ENCODE data around the gene SLC37A1. TPM values are rescaled to one million over a fixed set of nuclear protein-coding genes. Genes with fewer than 3 reads are reported as not detected.
A peak's percentile ranks its signal among the peaks of the same experiment; 100 is the strongest.

The SLC37A1 gene
- total and polyA plus RNA-seq, 10 donors: 6.9 to 31.4 (median 23.2) TPM

GRCh38 chr21:42568866-42569731 lies 55.4 kb downstream of the SLC37A1 start:
- TF ChIP-seq POLR2A (IDR thresholded peaks at IDR 0.05): no peak
- TF ChIP-seq CTCF (IDR thresholded peaks at IDR 0.05 in 8 of 11, conservative IDR thresholded peaks at IDR 0.05 in 3 of 11): no peak
- TF ChIP-seq POLR2AphosphoS5 (IDR thresholded peaks at IDR 0.05): no peak
- WGBS, 5 donors: 90 to 95% (median 93%) methylated on average over 30 to 35 of the region's 35 CpGs
- Histone ChIP-seq H3K27me3 (replicated peaks in 1 of 7) (no peaks in the 10 kb centered on the region), H3K4me3 (no peak overlapping the region), H3K27ac (peak overlapping the region in 2 of 8 donors; percentile 13 to 54), H3K9me3 (no peaks in the 10 kb centered on the region), H3K4me1 (no peaks in the 10 kb centered on the region), H3K36me3 (peaks cover 0 to 97% (median 72%) of the 10 kb centered on the region in 6 donors)
- intact Hi-C loops (cut with DNase I; ENCODE audit: low total_unique reads): no loop called here
- peak; percentile 59 for DNase-seq

- Histone ChIP-seq H3K4me3 (no peak overlapping the region), H3K36me3 (peaks cover 0 to 97% (median 69%) of the 10 kb centered on the region in 6 donors), H3K27ac (peak overlapping the region in 3 of 8 donors; percentile 35 to 54 (median 37)), H3K9me3 (no peaks in the 10 kb centered on the region), H3K4me1 (no peaks in the 10 kb centered on the region), H3K27me3 (replicated peaks in 1 of 7) (no peaks in the 10 kb centered on the region)
- peak; percentile 55 for DNase-seq
- TF ChIP-seq POLR2AphosphoS5 (IDR thresholded peaks at IDR 0.05): no peak
- TF ChIP-seq POLR2A (IDR thresholded peaks at IDR 0.05): no peak
- no peak for TF ChIP-seq CTCF (IDR thresholded peaks at IDR 0.05 in 8 of 11, conservative IDR thresholded peaks at IDR 0.05 in 3 of 11)
- intact Hi-C loops (cut with DNase I; ENCODE audit: low total_unique reads): no loop called here
- WGBS, 5 donors: 85 to 96% (median 92%) methylated on average over 18 to 31 of the region's 31 CpGs
Measured at GRCh38 chr21:42569732-42570301, 56.2 kb downstream of the SLC37A1 start.

- WGBS, 5 donors: 84 to 93% (median 88%) methylated on average over 9 of the region's 9 CpGs
- Histone ChIP-seq H3K9me3 (no peaks in the 10 kb centered on the region), H3K27me3 (replicated peaks in 1 of 7) (no peaks in the 10 kb centered on the region), H3K4me3 (no peak overlapping the region), H3K27ac (peak overlapping the region in 3 of 8 donors; percentile 35 to 58 (median 37)), H3K4me1 (no peaks in the 10 kb centered on the region), H3K36me3 (peaks cover 0 to 97% (median 69%) of the 10 kb centered on the region in 6 donors)
- DNase-seq: no peak
- TF ChIP-seq CTCF (IDR thresholded peaks at IDR 0.05 in 8 of 11, conservative IDR thresholded peaks at IDR 0.05 in 3 of 11): no peak
- TF ChIP-seq POLR2AphosphoS5 (IDR thresholded peaks at IDR 0.05): no peak
- no peak for TF ChIP-seq POLR2A (IDR thresholded peaks at IDR 0.05)
- intact Hi-C loops (cut with DNase I; ENCODE audit: low total_unique reads): no loop called here
Measured at GRCh38 chr21:42570362-42570761, 56.7 kb downstream of the SLC37A1 start.

GRCh38 chr21:42570841-42571387 lies 57.3 kb downstream of the SLC37A1 start:
- H3K4me3 ChIP-seq: no peak overlapping the region
- H3K36me3 ChIP-seq: peaks cover 0 to 97% (median 68%) of the 10 kb centered on the region in 6 donors
- 83 to 92% (median 88%) methylated on average over 17 to 20 of the region's 20 CpGs for WGBS, 5 donors
- TF ChIP-seq CTCF (IDR thresholded peaks at IDR 0.05 in 8 of 11, conservative IDR thresholded peaks at IDR 0.05 in 3 of 11) (no peak), POLR2AphosphoS5 (IDR thresholded peaks at IDR 0.05) (peak in 1 of 3 donors; percentile 26), POLR2A (IDR thresholded peaks at IDR 0.05) (no peak)
- peak overlapping the region in 3 of 8 donors; percentile 35 to 58 (median 37) for H3K27ac ChIP-seq
- no peaks in the 10 kb centered on the region for H3K27me3 ChIP-seq (replicated peaks in 1 of 7)
- DNase-seq: peak; percentile 72
- intact Hi-C loops (cut with DNase I; ENCODE audit: low total_unique reads): no loop called here
- no peaks in the 10 kb centered on the region for H3K4me1 ChIP-seq
- H3K9me3 ChIP-seq: peaks cover 0 to 4% (median 2%) of the 10 kb centered on the region in 8 donors

Data from spleen (tissue), 11 donors.